Loucy (cell line): ENCODE results near the gene CERS4.

Experiments
- H2AFZ ChIP-seq: fragments of 200-600 bp; sonication (generic); 2 replicates; pipeline ENCODE4 v1.6.0; 2016; ENCODE audit warnings: antibody characterized with exemption, mild to moderate bottlenecking, low read length, moderate library complexity
- H3F3A ChIP-seq: fragments of 200-600 bp; 2 replicates; pipeline ENCODE4 v1.6.0; 2016; ENCODE audit warnings: antibody characterized with exemption, low read depth, mild to moderate bottlenecking
- H3K27me3 ChIP-seq: fragments of 200-600 bp; sonication (generic); 2 replicates; pipeline ENCODE4 v1.6.1; 2014; ENCODE audit warnings: low read length, mild to moderate bottlenecking; ENCODE audit not compliant: insufficient read depth, poor library complexity, severe bottlenecking
- H3K36me3 ChIP-seq: fragments of 200-600 bp; sonication (generic); 2 replicates; pipeline ENCODE4 v1.6.1; 2016; ENCODE audit warnings: low read length; ENCODE audit not compliant: insufficient read depth
- H3K4me1 ChIP-seq: fragments of 200-600 bp; sonication (generic); 2 replicates; pipeline ENCODE4 v1.5.1; 2014; ENCODE audit warnings: low read length, mild to moderate bottlenecking; ENCODE audit not compliant: insufficient read depth, poor library complexity, severe bottlenecking
- H3K4me2 ChIP-seq: fragments of 200-600 bp; sonication (generic); 2 replicates; pipeline ENCODE4 v1.6.0; 2014; ENCODE audit warnings: antibody characterized with exemption, low read length, low read depth, mild to moderate bottlenecking; ENCODE audit not compliant: poor library complexity, severe bottlenecking
- H3K4me3 ChIP-seq: fragments of 200-600 bp; sonication (generic); 2 replicates; pipeline ENCODE4 v1.5.1; 2014; ENCODE audit warnings: low read length, mild to moderate bottlenecking, mixed read lengths; ENCODE audit not compliant: poor library complexity, severe bottlenecking
- H3K79me2 ChIP-seq: fragments of 200-600 bp; sonication (generic); 2 replicates; pipeline ENCODE4 v1.6.1; 2014; ENCODE audit warnings: low read length; ENCODE audit not compliant: insufficient read depth
- H3K9ac ChIP-seq: fragments of 200-600 bp; sonication (generic); 2 replicates; pipeline ENCODE4 v1.6.0; 2014; ENCODE audit warnings: mild to moderate bottlenecking, low read depth, low read length, moderate library complexity; ENCODE audit not compliant: poor library complexity, severe bottlenecking
- H3K9me2 ChIP-seq: fragments of 200-600 bp; sonication (generic); replicated peaks from 2 replicates; pipeline ENCODE4 v1.6.1; 2016; ENCODE audit warnings: low read depth, low read length, mixed read lengths
- H3K9me3 ChIP-seq: fragments of 200-600 bp; sonication (generic); 2 replicates; pipeline ENCODE4 v1.6.1; 2014; ENCODE audit warnings: mild to moderate bottlenecking, antibody characterized with exemption, low read length, low read depth; ENCODE audit not compliant: insufficient read depth
- H4K20me1 ChIP-seq: fragments of 200-600 bp; sonication (generic); 2 replicates; pipeline ENCODE4 v1.6.0; 2014; ENCODE audit warnings: antibody characterized with exemption, low read length, mild to moderate bottlenecking; ENCODE audit not compliant: insufficient read depth, poor library complexity, severe bottlenecking
- EZH2phosphoT487 ChIP-seq: fragments of 200-600 bp; IDR thresholded peaks from 2 replicates; pipeline ENCODE4 v1.6.1; 2018; ENCODE audit warnings: antibody characterized with exemption, mild to moderate bottlenecking, moderate library complexity, borderline replicate concordance
- TF ChIP-seq, protein P1 (sequence below): fragments of 200-600 bp; sonication (generic); conservative IDR thresholded peaks from 2 replicates; pipeline ENCODE4 v1.5.1; 2014; ENCODE audit warnings: mild to moderate bottlenecking, antibody characterized with exemption, low read length

The CERS4 gene

DNA sequence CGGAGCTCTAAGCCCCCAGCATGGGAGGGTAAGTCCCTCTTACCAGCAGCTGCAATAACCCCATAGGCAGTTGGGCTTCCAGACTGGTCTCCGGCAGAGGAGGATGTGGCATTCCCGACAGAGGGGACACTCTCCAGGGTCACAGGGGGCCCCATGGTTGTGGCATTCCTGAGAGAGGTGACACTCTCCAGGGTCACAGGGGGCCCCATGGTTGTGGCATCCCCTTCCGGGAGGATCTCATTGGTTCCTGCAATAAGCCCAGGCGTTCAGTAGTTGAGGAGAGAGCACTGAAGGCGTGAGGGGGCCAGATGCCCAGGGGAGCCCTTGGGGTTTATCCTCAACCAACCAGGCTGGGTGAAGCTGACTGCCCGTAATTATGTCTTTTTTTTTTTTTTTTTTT is 93.6 kb downstream of the CERS4 start:
- H2AFZ ChIP-seq = no peak overlapping the region
- H3K9me2 ChIP-seq = no peaks in the 10 kb centered on the region
- H4K20me1 ChIP-seq = peaks cover 8% of the 10 kb centered on the region
- no peaks in the 10 kb centered on the region for H3K9me3 ChIP-seq
- no peak for TF ChIP-seq EZH2phosphoT487
- TF ChIP-seq, protein P1, sequence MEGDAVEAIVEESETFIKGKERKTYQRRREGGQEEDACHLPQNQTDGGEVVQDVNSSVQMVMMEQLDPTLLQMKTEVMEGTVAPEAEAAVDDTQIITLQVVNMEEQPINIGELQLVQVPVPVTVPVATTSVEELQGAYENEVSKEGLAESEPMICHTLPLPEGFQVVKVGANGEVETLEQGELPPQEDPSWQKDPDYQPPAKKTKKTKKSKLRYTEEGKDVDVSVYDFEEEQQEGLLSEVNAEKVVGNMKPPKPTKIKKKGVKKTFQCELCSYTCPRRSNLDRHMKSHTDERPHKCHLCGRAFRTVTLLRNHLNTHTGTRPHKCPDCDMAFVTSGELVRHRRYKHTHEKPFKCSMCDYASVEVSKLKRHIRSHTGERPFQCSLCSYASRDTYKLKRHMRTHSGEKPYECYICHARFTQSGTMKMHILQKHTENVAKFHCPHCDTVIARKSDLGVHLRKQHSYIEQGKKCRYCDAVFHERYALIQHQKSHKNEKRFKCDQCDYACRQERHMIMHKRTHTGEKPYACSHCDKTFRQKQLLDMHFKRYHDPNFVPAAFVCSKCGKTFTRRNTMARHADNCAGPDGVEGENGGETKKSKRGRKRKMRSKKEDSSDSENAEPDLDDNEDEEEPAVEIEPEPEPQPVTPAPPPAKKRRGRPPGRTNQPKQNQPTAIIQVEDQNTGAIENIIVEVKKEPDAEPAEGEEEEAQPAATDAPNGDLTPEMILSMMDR = no peak
- H3F3A ChIP-seq = no peaks in the 10 kb centered on the region
- peaks cover 11% of the 10 kb centered on the region; the same call in 1 of the 2 replicates for H3K36me3 ChIP-seq
- H3K79me2 ChIP-seq = peaks cover 34% of the 10 kb centered on the region
- no peaks in the 10 kb centered on the region for H3K27me3 ChIP-seq
- peaks cover 20% of the 10 kb centered on the region for H3K4me1 ChIP-seq
- H3K4me2 ChIP-seq = no peak overlapping the region
- no peak overlapping the region for H3K4me3 ChIP-seq
- no peak overlapping the region for H3K9ac ChIP-seq

DNA sequence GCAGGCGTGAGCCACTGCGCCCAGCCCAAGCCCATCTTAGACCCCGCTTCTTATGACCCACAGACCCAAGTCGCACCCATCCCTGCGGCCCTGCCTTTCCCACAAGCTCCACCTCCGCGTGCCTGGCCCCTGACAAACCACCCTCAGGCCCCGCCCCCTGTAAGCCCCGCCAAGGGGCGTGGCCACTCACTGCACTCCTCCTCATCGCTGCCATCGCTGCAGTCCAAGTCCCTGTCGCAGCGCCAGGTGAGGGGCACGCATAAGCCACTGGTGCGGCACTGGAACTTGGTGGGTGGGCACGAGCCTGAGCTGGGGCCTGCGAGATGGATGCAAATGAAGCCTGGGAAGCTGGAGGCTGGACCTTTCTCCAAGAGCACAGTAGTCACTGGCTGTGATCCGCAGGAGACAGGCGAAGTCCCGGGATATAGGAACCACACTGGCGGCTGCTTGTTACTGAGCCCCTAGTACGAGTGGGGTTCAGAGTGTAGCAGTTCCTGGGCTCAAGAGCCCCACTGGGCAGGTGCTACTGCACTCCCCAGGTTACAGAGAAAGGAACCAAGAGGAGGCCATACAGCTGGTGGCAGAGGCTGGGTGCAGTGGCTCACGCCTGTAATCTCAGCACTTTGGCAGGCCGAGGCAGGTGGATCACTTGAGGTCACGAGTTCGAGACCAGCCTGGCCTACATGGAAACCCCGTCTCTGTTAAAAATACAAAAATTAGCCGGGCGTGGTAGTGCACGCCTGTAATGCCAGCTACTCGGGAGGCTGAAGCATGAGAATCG is 95.9 kb downstream of the CERS4 start:
- Histone ChIP-seq H3K79me2 (peaks cover 51% of the 10 kb centered on the region), H3F3A (no peaks in the 10 kb centered on the region), H3K9me3 (no peaks in the 10 kb centered on the region), H3K9me2 (no peaks in the 10 kb centered on the region), H3K36me3 (peaks cover 11% of the 10 kb centered on the region; the same call in 1 of the 2 replicates), H4K20me1 (peaks cover 8% of the 10 kb centered on the region), H3K27me3 (no peaks in the 10 kb centered on the region), H2AFZ (no peak overlapping the region), H3K4me2 (peak overlapping the region; percentile 87), H3K4me1 (peaks cover 20% of the 10 kb centered on the region), H3K4me3 (no peak overlapping the region), H3K9ac (peak overlapping the region; percentile 13)
- TF ChIP-seq, protein P1 = no peak
- no peak for TF ChIP-seq EZH2phosphoT487

DNA sequence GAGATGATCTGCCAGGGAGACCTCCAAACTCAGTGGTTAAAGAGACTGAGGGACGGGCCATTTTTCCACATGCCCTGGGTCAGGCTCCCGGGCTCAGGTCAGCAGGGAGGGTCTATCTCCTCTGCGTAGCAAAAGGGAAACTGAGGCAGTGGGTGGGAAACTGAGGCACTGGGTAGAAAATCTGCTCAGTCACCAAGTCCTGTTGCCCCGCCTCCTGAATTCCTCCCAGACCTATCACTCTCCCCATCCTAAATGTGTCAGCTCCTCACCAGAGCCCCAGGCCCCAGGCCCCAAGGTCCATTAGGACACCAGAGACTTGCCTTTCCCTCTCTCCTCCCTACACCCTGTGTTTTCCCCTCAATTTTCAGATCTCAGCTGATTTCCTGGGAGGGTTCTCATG is 96.6 kb downstream of the CERS4 start:
- peak overlapping the region; percentile 87 for H3K4me2 ChIP-seq
- H4K20me1 ChIP-seq = peaks cover 8% of the 10 kb centered on the region
- peaks cover 11% of the 10 kb centered on the region; the same call in 1 of the 2 replicates for H3K36me3 ChIP-seq
- H3K9ac ChIP-seq = peak overlapping the region; percentile 83
- H3K9me3 ChIP-seq = no peaks in the 10 kb centered on the region
- no peaks in the 10 kb centered on the region for H3K9me2 ChIP-seq
- H2AFZ ChIP-seq = no peak overlapping the region
- H3K4me1 ChIP-seq = peaks cover 20% of the 10 kb centered on the region
- no peaks in the 10 kb centered on the region for H3K27me3 ChIP-seq
- H3K79me2 ChIP-seq = peaks cover 51% of the 10 kb centered on the region
- TF ChIP-seq EZH2phosphoT487 = no peak
- TF ChIP-seq, protein P1 = no peak
- H3F3A ChIP-seq = no peaks in the 10 kb centered on the region
- H3K4me3 ChIP-seq = peak overlapping the region; percentile 92
